ENCODE measurements around the gene MAP2. TPM values are rescaled to one million over a fixed set of nuclear protein-coding genes. Genes with fewer than 3 reads are reported as not detected.

MAP2 gene
- total and polyA plus RNA-seq, 2 donors (not counting 1 experiment from before 2014, with no cell fraction given): 1.8 to 3.0 TPM

DNA sequence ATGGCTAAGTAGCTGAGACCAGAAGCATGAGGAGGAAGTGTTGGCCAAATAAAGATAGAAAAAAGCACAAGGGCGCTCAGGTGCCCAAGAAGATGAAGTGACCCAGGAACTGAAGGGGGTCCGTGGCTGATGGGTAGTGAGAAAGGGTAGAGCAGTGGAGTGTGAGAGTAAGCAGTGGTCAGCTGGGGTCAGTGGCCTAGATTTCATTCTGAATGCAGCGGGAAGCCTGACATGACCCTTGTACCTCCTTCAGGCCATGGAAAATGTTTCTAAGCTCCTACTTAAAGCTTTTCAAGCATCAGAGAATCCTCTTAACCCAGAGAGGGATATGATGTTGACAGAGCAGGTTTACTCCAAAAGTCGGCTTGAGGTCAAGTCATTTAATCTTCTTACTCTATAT is 258.8 kb downstream of the MAP2 start:
- no peaks in the 10 kb centered on the region for H3K27me3 ChIP-seq (replicated peaks in 1 of 4; ENCODE audit: control extremely low read depth in 1 of 4, control insufficient read depth in 3 of 4, insufficient read depth in 4 of 4, low read length in 3 of 4)
- ChIA-PET POLR2A (no interaction called here), CTCF (no interaction called here)
- H3K27me3 Mint-ChIP-seq: no peaks in the 10 kb centered on the region
- no peaks in the 10 kb centered on the region for H3K9me3 ChIP-seq (ENCODE audit: control extremely low read depth in 1 of 3, control insufficient read depth in 2 of 3, insufficient read depth in 1 of 3, low read length in 2 of 3)
- H3K4me3 ChIP-seq (ENCODE audit: control extremely low read depth in 1 of 5, extremely low read depth in 1 of 5, insufficient read depth in 1 of 5, low read depth in 2 of 5, low read length in 4 of 5): no peak overlapping the region
- WGBS (ENCODE audit: insufficient coverage): 84% methylated on average over 2 of the region's 4 CpGs
- no peaks in the 10 kb centered on the region for H3K36me3 ChIP-seq (replicated peaks in 1 of 2; ENCODE audit: control extremely low read depth in 1 of 2, control insufficient read depth in 1 of 2, extremely low read depth in 1 of 2, insufficient read depth in 2 of 2, low read length in 1 of 2)
- intact Hi-C loops (cut with micrococcal nuclease): no loop called here
- H3K79me2 ChIP-seq (ENCODE audit: control insufficient read depth, insufficient read depth, low read length): no peaks in the 10 kb centered on the region
- no peak for ATAC-seq (ENCODE audit: low read depth)
- no peak overlapping the region for H3K9ac ChIP-seq (ENCODE audit: low read length)
- no peaks in the 10 kb centered on the region for H3K9me3 Mint-ChIP-seq (ENCODE audit: insufficient read depth)
- no peaks in the 10 kb centered on the region for H4K20me1 ChIP-seq (ENCODE audit: control insufficient read depth, insufficient read depth, low read length, poor library complexity, severe bottlenecking)
- no peak overlapping the region for H3K4me3 Mint-ChIP-seq
- H2AFZ ChIP-seq (ENCODE audit: insufficient read depth, low read depth, low read length, poor library complexity, severe bottlenecking): no peak overlapping the region
- TF ChIP-seq, protein P1, sequence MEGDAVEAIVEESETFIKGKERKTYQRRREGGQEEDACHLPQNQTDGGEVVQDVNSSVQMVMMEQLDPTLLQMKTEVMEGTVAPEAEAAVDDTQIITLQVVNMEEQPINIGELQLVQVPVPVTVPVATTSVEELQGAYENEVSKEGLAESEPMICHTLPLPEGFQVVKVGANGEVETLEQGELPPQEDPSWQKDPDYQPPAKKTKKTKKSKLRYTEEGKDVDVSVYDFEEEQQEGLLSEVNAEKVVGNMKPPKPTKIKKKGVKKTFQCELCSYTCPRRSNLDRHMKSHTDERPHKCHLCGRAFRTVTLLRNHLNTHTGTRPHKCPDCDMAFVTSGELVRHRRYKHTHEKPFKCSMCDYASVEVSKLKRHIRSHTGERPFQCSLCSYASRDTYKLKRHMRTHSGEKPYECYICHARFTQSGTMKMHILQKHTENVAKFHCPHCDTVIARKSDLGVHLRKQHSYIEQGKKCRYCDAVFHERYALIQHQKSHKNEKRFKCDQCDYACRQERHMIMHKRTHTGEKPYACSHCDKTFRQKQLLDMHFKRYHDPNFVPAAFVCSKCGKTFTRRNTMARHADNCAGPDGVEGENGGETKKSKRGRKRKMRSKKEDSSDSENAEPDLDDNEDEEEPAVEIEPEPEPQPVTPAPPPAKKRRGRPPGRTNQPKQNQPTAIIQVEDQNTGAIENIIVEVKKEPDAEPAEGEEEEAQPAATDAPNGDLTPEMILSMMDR (IDR thresholded peaks at IDR 0.05): no peak
- no peak for TF ChIP-seq EZH2 (IDR thresholded peaks at IDR 0.05; ENCODE audit: borderline replicate concordance, insufficient read depth, low read depth, low read length, poor library complexity, severe bottlenecking)
- H3K4me1 Mint-ChIP-seq: no peaks in the 10 kb centered on the region
- H3K27ac Mint-ChIP-seq: no peak overlapping the region
- H3K4me2 ChIP-seq (replicated peaks; ENCODE audit: low read depth, low read length, poor library complexity, severe bottlenecking): no peak overlapping the region
- H3K4me1 ChIP-seq (ENCODE audit: control insufficient read depth in 2 of 2, insufficient read depth in 2 of 2, low read length in 2 of 2): no peaks in the 10 kb centered on the region
- no peak for DNase-seq
- no peak overlapping the region for H3K27ac ChIP-seq (ENCODE audit: low read length in 2 of 2)

- no peak overlapping the region for H3K4me3 ChIP-seq (ENCODE audit: control extremely low read depth in 1 of 5, extremely low read depth in 1 of 5, insufficient read depth in 1 of 5, low read depth in 2 of 5, low read length in 4 of 5)
Observed at GRCh38 chr2:209685340-209685739, 261.5 kb downstream of the MAP2 start.

More at GRCh38 chr2:209685340-209685739, 261.5 kb downstream of the MAP2 start:
- Mint-ChIP-seq H3K4me3 (no peak overlapping the region), H3K27ac (no peak overlapping the region), H3K4me1 (no peaks in the 10 kb centered on the region), H3K9me3 (ENCODE audit: insufficient read depth) (no peaks in the 10 kb centered on the region), H3K27me3 (no peaks in the 10 kb centered on the region)
- no peak for DNase-seq
- ChIA-PET CTCF (no interaction called here), POLR2A (no interaction called here)
- H4K20me1 ChIP-seq (ENCODE audit: control insufficient read depth, insufficient read depth, low read length, poor library complexity, severe bottlenecking): no peaks in the 10 kb centered on the region
- H3K9me3 ChIP-seq (ENCODE audit: control extremely low read depth in 1 of 3, control insufficient read depth in 2 of 3, insufficient read depth in 1 of 3, low read length in 2 of 3): no peaks in the 10 kb centered on the region
- intact Hi-C loops (cut with micrococcal nuclease): no loop called here
- no peaks in the 10 kb centered on the region for H3K27me3 ChIP-seq (replicated peaks in 1 of 4; ENCODE audit: control extremely low read depth in 1 of 4, control insufficient read depth in 3 of 4, insufficient read depth in 4 of 4, low read length in 3 of 4)
- WGBS (ENCODE audit: insufficient coverage): 90% methylated on average over 1 of the region's 1 CpG
- no peak overlapping the region for H3K4me2 ChIP-seq (replicated peaks; ENCODE audit: low read depth, low read length, poor library complexity, severe bottlenecking)
- ATAC-seq (ENCODE audit: low read depth): no peak
- H3K36me3 ChIP-seq (replicated peaks in 1 of 2; ENCODE audit: control extremely low read depth in 1 of 2, control insufficient read depth in 1 of 2, extremely low read depth in 1 of 2, insufficient read depth in 2 of 2, low read length in 1 of 2): no peaks in the 10 kb centered on the region
- no peak overlapping the region for H3K27ac ChIP-seq (ENCODE audit: low read length in 2 of 2)
- TF ChIP-seq EZH2 (IDR thresholded peaks at IDR 0.05; ENCODE audit: borderline replicate concordance, insufficient read depth, low read depth, low read length, poor library complexity, severe bottlenecking): no peak
- TF ChIP-seq, protein P1 (IDR thresholded peaks at IDR 0.05): no peak
- no peaks in the 10 kb centered on the region for H3K79me2 ChIP-seq (ENCODE audit: control insufficient read depth, insufficient read depth, low read length)
- no peak overlapping the region for H2AFZ ChIP-seq (ENCODE audit: insufficient read depth, low read depth, low read length, poor library complexity, severe bottlenecking)
- no peaks in the 10 kb centered on the region for H3K4me1 ChIP-seq (ENCODE audit: control insufficient read depth in 2 of 2, insufficient read depth in 2 of 2, low read length in 2 of 2)
- no peak overlapping the region for H3K9ac ChIP-seq (ENCODE audit: low read length)

All from B cell (primary cell).